ENCODE measurements around the gene GRAMD4.

Gene GRAMD4

GRCh38 chr22:46663001-46663400 lies 42.8 kb downstream of the GRAMD4 start:
- DNase-seq (ENCODE audit: extremely low read depth, low read depth) = no peak
- no peak for TF ChIP-seq CTCF (IDR thresholded peaks at IDR 0.05; ENCODE audit: low read depth, low read length)

- no peak for TF ChIP-seq CTCF (IDR thresholded peaks at IDR 0.05; ENCODE audit: low read depth, low read length)
- no peak for DNase-seq (ENCODE audit: extremely low read depth, low read depth)
Observed at GRCh38 chr22:46663436-46664100, 43.4 kb downstream of the GRAMD4 start.

- no peak for DNase-seq (ENCODE audit: extremely low read depth, low read depth)
- no peak for TF ChIP-seq CTCF (IDR thresholded peaks at IDR 0.05; ENCODE audit: low read depth, low read length)
Observed at GRCh38 chr22:46664301-46664855, 44.2 kb downstream of the GRAMD4 start.

GRCh38 chr22:46665151-46665695 lies 45.0 kb downstream of the GRAMD4 start:
- no peak for TF ChIP-seq CTCF (IDR thresholded peaks at IDR 0.05; ENCODE audit: low read depth, low read length)
- no peak for DNase-seq (ENCODE audit: extremely low read depth, low read depth)

GRCh38 chr22:46665751-46666280 lies 45.6 kb downstream of the GRAMD4 start:
- DNase-seq (ENCODE audit: extremely low read depth, low read depth) = no peak
- no peak for TF ChIP-seq CTCF (IDR thresholded peaks at IDR 0.05; ENCODE audit: low read depth, low read length)

- TF ChIP-seq CTCF (IDR thresholded peaks at IDR 0.05; ENCODE audit: low read depth, low read length) = no peak
- DNase-seq (ENCODE audit: extremely low read depth, low read depth) = no peak
Observed at GRCh38 chr22:46666577-46667244, 46.5 kb downstream of the GRAMD4 start.

- no peak for DNase-seq (ENCODE audit: extremely low read depth, low read depth)
- no peak for TF ChIP-seq CTCF (IDR thresholded peaks at IDR 0.05; ENCODE audit: low read depth, low read length)
Observed at GRCh38 chr22:46667245-46667623, 47.0 kb downstream of the GRAMD4 start.
